HG03354 (cell line): Measurements from ENCODE around the gene RAB27B.
"Not testable (repeated sequence)": the region's sequence is repeated elsewhere in the genome, so short reads cannot be mapped to it uniquely, and the experiment has no call there.

Experiments used
- ATAC-seq: cut with Tn5 transposase; IDR thresholded peaks from one replicate; pipeline ENCODE4 v1.9.1; 2021; ENCODE audit warnings: mild to moderate bottlenecking; ENCODE audit not compliant: unreplicated experiment, poor library complexity, severe bottlenecking

Gene RAB27B

GRCh38 chr18:54813305-54813704 lies 15.0 kb upstream of the RAB27B start:
- no peak for ATAC-seq

- ATAC-seq, result no peak
Observed at GRCh38 chr18:54813977-54814565, 14.2 kb upstream of the RAB27B start.

- no peak for ATAC-seq
Observed at GRCh38 chr18:54815086-54815485, 13.2 kb upstream of the RAB27B start.

GRCh38 chr18:54820785-54821275 lies 7.4 kb upstream of the RAB27B start:
- ATAC-seq, result not testable (repeated sequence)

GRCh38 chr18:54822872-54823845 lies 5.1 kb upstream of the RAB27B start:
- ATAC-seq, result no peak

- ATAC-seq, result no peak
Observed at GRCh38 chr18:54824761-54825160, 3.5 kb upstream of the RAB27B start.

GRCh38 chr18:54825601-54826344 lies 2.5 kb upstream of the RAB27B start:
- no peak for ATAC-seq

GRCh38 chr18:54828986-54829385 lies 709 bp downstream of the RAB27B start:
- ATAC-seq, result no peak

GRCh38 chr18:54829856-54830255 lies 1.6 kb downstream of the RAB27B start:
- ATAC-seq, result no peak

- no peak for ATAC-seq
Observed at GRCh38 chr18:54830260-54830659, 2.0 kb downstream of the RAB27B start.

GRCh38 chr18:54830866-54831265 lies 2.6 kb downstream of the RAB27B start:
- ATAC-seq, result no peak

- ATAC-seq, result no peak
Observed at GRCh38 chr18:54835944-54836343, 7.7 kb downstream of the RAB27B start.

- no peak for ATAC-seq
Observed at GRCh38 chr18:54843314-54843713, 15.0 kb downstream of the RAB27B start.

GRCh38 chr18:54845787-54846186 lies 17.5 kb downstream of the RAB27B start:
- ATAC-seq, result no peak

- ATAC-seq, result no peak
Observed at GRCh38 chr18:54848121-54848520, 19.8 kb downstream of the RAB27B start.

- ATAC-seq, result no peak
Observed at GRCh38 chr18:54849683-54850082, 21.4 kb downstream of the RAB27B start.

GRCh38 chr18:54850598-54850997 lies 22.3 kb downstream of the RAB27B start:
- no peak for ATAC-seq

GRCh38 chr18:54852780-54853675 lies 24.8 kb downstream of the RAB27B start:
- no peak for ATAC-seq

GRCh38 chr18:54855050-54855449 lies 26.8 kb downstream of the RAB27B start:
- ATAC-seq, result not testable (repeated sequence)
